Gastroesophageal sphincter (tissue), 4 donors: ENCODE measurements around the gene UNC93B1. TPM values are rescaled to one million over a fixed set of nuclear protein-coding genes. Genes with fewer than 3 reads are reported as not detected.

ENCODE experiments used
- ATAC-seq: fragments of 150-250 bp; one replicate; pipeline ENCODE4 v1.9.1; 2016; ENCODE audit warnings: mild to moderate bottlenecking, moderate library complexity
- H3K27ac ChIP-seq, 4 donors: fragments of 200-600 bp; sonication (generic) in 3 of 4; 1 replicate in 3 of 4; 2 replicates in 1 of 4; pipeline ENCODE4 v1.5.1; 2016 to 2019
- H3K27me3 ChIP-seq: fragments of 200-600 bp; sonication (generic); one replicate; pipeline ENCODE4 v1.5.1; 2019
- H3K36me3 ChIP-seq, 2 donors: fragments of 200-600 bp; sonication (generic); one replicate each; pipeline ENCODE4 v1.5.1; 2019; ENCODE audit warnings: control low read depth in 1 of 2
- H3K4me1 ChIP-seq, 3 donors: fragments of 200-600 bp; sonication (generic); 1 replicate in 2 of 3; 2 replicates in 1 of 3; pipeline ENCODE4 v1.5.1; 2016 to 2019; ENCODE audit warnings: control low read depth in 2 of 3
- H3K4me3 ChIP-seq, 2 donors: fragments of 200-600 bp; sonication (generic); one replicate each; pipeline ENCODE4 v1.5.1; 2019; ENCODE audit warnings: mild to moderate bottlenecking in 1 of 2, moderate library complexity in 1 of 2
- H3K9me3 ChIP-seq, 3 donors: fragments of 200-600 bp; sonication (generic); one replicate each; pipeline ENCODE4 v1.5.1; 2017 to 2019; ENCODE audit warnings: control low read depth in 2 of 3
- EP300 ChIP-seq: sonication (generic); formaldehyde crosslinking; IDR thresholded peaks from one replicate; pipeline ENCODE4 v1.6.1; 2017; ENCODE audit warnings: antibody characterized with exemption, mild to moderate bottlenecking
- POLR2A ChIP-seq, 2 donors: fragments of 450-650 bp; IDR thresholded peaks; one replicate each; pipeline ENCODE4 v1.6.1; 2017; ENCODE audit warnings: antibody characterized with exemption in 2 of 2, mild to moderate bottlenecking in 2 of 2, moderate library complexity in 1 of 2
- POLR2AphosphoS5 ChIP-seq: sonication (generic); formaldehyde crosslinking; IDR thresholded peaks from one replicate; pipeline ENCODE4 v1.6.1; 2017; ENCODE audit warnings: antibody characterized with exemption
- WGBS, 2 donors: methylation state at CpG; one replicate each; pipeline ENCODE4 v1.1.5; 2018; ENCODE audit warnings: low coverage in 1 of 2; 5-methylcytosine and 5-hydroxymethylcytosine counted together
- total RNA-seq, 4 donors: library from RNA; depleted of rRNA; stranded (reverse); fragments of >200 nt; gene quantifications; one replicate each; pipeline ENCODE4 v1.1.0, GENCODE V29; 2016
- TF ChIP-seq, protein P1 (sequence below), 4 experiments: fragments of 200-600 bp in 2 of 4; fragments of 450-650 bp in 2 of 4; sonication (generic) in 1 of 4; IDR thresholded peaks; one replicate each; pipeline ENCODE4 v1.5.1; 2017 to 2019; ENCODE audit warnings: antibody characterized with exemption in 4 of 4, mild to moderate bottlenecking in 2 of 4, moderate library complexity in 2 of 4

Gene UNC93B1
- total RNA-seq, 4 donors from 2014 or later, result 12.6 to 33.0 (median 26.1) TPM

DNA sequence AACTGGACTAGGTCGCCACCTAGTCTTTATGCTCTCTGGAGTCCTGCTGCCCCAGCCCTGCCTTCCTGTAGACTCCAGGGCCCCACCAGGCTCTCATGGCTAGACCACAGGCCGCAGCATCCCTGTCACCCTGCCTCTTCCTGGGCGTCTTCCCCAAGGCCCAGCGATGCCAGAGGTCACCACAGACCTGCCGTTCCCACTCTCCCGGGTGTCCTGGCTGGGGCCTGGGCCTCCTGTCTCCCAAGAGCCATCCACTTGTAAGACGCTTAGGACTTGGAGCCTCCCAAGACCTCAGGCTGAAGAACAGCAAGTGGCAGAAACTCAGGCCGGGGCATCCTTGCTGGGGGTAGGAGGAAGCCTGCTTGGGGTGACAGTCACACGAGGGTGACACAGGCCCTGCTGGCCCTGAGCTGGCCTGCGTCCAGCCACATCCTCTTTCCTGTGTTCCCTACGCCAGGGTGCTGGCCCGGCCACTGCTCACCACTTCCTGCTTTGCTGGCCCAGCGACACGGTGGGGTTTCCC is 32.9 kb upstream of the UNC93B1 start:
- peak overlapping the region in 3 of 4 donors; percentile 83 to 92 (median 89) for H3K27ac ChIP-seq
- H3K4me3 ChIP-seq, result no peak overlapping the region
- peak; percentile 21 for ATAC-seq
- H3K4me1 ChIP-seq, result peaks cover 4 to 79% (median 32%) of the 10 kb centered on the region in 3 donors
- H3K9me3 ChIP-seq, result no peaks in the 10 kb centered on the region
- WGBS, 2 donors, result 45 to 71% methylated on average over 2 to 3 of the region's 14 CpGs
- TF ChIP-seq EP300 (no peak), POLR2AphosphoS5 (no peak), POLR2A (IDR thresholded peaks at IDR 0.05) (no peak)
- TF ChIP-seq, protein P1, sequence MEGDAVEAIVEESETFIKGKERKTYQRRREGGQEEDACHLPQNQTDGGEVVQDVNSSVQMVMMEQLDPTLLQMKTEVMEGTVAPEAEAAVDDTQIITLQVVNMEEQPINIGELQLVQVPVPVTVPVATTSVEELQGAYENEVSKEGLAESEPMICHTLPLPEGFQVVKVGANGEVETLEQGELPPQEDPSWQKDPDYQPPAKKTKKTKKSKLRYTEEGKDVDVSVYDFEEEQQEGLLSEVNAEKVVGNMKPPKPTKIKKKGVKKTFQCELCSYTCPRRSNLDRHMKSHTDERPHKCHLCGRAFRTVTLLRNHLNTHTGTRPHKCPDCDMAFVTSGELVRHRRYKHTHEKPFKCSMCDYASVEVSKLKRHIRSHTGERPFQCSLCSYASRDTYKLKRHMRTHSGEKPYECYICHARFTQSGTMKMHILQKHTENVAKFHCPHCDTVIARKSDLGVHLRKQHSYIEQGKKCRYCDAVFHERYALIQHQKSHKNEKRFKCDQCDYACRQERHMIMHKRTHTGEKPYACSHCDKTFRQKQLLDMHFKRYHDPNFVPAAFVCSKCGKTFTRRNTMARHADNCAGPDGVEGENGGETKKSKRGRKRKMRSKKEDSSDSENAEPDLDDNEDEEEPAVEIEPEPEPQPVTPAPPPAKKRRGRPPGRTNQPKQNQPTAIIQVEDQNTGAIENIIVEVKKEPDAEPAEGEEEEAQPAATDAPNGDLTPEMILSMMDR (IDR thresholded peaks at IDR 0.05), result no peak
- no peaks in the 10 kb centered on the region for H3K27me3 ChIP-seq
- peaks cover 0 to 55% of the 10 kb centered on the region in 2 donors for H3K36me3 ChIP-seq

DNA sequence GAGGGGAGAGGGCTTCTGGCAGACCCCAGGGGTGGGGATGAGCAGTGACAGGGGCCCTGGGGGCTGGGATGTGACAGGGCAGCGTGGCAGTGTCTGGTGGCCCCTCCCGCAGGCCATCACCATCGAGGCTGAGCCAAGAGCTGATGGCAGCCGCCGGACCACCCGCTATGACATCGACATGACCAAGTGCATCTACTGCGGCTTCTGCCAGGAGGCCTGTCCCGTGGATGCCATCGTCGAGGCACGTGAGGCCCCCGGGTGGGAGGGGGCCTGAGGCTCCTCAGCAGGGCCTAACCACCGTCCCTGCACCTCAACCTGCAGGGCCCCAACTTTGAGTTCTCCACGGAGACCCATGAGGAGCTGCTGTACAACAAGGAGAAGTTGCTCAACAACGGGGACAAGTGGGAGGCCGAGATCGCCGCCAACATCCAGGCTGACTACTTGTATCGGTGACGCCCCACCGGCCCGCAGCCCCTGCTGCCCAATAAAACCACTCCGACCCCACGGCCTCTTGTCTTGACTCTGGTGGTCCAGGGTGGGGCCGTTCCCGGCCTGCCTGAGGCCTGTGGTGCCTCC is 32.3 kb upstream of the UNC93B1 start:
- H3K27me3 ChIP-seq, result no peaks in the 10 kb centered on the region
- H3K4me3 ChIP-seq, result no peak overlapping the region
- TF ChIP-seq EP300 (no peak), POLR2A (IDR thresholded peaks at IDR 0.05) (no peak), POLR2AphosphoS5 (no peak)
- TF ChIP-seq, protein P1 (IDR thresholded peaks at IDR 0.05), result no peak
- H3K9me3 ChIP-seq, result no peaks in the 10 kb centered on the region
- peaks cover 4 to 79% (median 37%) of the 10 kb centered on the region in 3 donors for H3K4me1 ChIP-seq
- peaks cover 0 to 49% of the 10 kb centered on the region in 2 donors for H3K36me3 ChIP-seq
- no peak for ATAC-seq
- WGBS, 2 donors, result no CpG with 5 or more reads among the region's 27 CpGs
- peak overlapping the region in 3 of 4 donors; percentile 83 to 92 (median 89) for H3K27ac ChIP-seq

DNA sequence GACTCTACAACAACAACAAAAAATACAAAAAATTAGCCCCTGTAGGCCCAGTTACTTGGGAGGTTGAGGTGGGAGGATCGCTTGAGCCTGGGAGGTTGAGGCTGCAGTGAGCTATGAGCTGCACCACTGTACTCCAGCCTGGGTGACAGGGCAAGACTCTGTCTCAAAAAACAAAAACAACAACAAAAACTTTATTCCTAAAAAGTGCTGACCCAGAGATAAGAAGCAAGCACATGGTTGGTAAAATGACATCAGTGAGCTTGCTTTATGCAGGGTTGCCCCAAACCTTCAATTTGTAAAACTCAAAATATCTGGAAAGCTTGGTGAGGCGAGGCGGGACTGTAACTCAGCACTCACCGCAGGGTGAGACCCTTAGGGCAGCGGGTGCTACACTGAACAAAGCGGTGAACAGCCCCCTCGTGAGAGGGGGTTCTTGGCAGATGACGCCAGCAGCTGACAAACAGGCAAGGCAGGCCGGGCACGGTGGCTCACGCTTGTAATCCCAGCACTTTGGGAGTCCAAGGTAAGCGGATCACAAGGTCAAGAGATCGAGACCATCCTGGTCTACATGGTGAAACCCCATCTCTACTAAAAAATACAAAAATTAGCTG is 31.5 kb upstream of the UNC93B1 start:
- H3K27me3 ChIP-seq, result no peaks in the 10 kb centered on the region
- no peaks in the 10 kb centered on the region for H3K9me3 ChIP-seq
- no peak overlapping the region for H3K4me3 ChIP-seq
- ATAC-seq, result no peak
- no peak for TF ChIP-seq EP300
- TF ChIP-seq, protein P1 (IDR thresholded peaks at IDR 0.05), result no peak
- no peak for TF ChIP-seq POLR2A (IDR thresholded peaks at IDR 0.05)
- no peak for TF ChIP-seq POLR2AphosphoS5
- no peak overlapping the region for H3K27ac ChIP-seq
- H3K4me1 ChIP-seq, result peaks cover 4 to 74% (median 34%) of the 10 kb centered on the region in 3 donors
- peaks cover 0 to 49% of the 10 kb centered on the region in 2 donors for H3K36me3 ChIP-seq
- 74 to 78% methylated on average over 5 to 6 of the region's 13 CpGs for WGBS, 2 donors

DNA sequence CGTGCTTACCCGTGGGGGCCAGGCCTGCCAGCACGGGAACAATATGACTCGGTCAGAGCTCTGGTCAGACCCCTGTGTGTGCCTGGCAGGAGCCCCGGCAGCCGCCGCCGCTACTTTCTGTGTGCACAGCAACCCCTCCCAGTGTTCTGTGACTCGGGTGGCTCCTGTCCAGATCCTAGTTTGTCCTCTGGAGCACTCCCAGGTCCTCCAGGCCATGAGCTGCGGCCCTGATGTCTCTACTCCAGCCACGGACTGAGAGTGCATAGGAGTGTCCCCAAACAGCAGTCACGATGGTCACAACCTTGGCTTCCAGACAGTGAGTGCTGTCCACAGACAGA is 29.8 kb upstream of the UNC93B1 start:
- peaks cover 4 to 68% (median 30%) of the 10 kb centered on the region in 3 donors for H3K4me1 ChIP-seq

More for the DNA sequence above, 29.8 kb upstream of the UNC93B1 start:
- no peak for TF ChIP-seq POLR2AphosphoS5
- no peak for TF ChIP-seq EP300
- no peak for TF ChIP-seq POLR2A (IDR thresholded peaks at IDR 0.05)
- TF ChIP-seq, protein P1 (IDR thresholded peaks at IDR 0.05), result no peak
- peak overlapping the region in 2 of 4 donors; percentile 14 to 29 for H3K27ac ChIP-seq
- H3K27me3 ChIP-seq, result no peaks in the 10 kb centered on the region
- H3K9me3 ChIP-seq, result no peaks in the 10 kb centered on the region
- H3K4me3 ChIP-seq, result no peak overlapping the region
- 100% methylated on average over 1 of the region's 12 CpGs; no CpG with 5 or more reads in 1 of the 2 donors for WGBS, 2 donors
- no peak for ATAC-seq
- H3K36me3 ChIP-seq, result peaks cover 0 to 49% of the 10 kb centered on the region in 2 donors
